HepG2 (cell line): ENCODE data around the gene ANKRD27. TPM values are rescaled to one million over a fixed set of nuclear protein-coding genes. Genes with fewer than 3 reads are reported as not detected.

Experiments
- BCL6 ChIP-seq: IDR thresholded peaks from 2 replicates; pipeline ENCODE4 v1.6.1; 2016; ENCODE audit warnings: missing genetic modification reagents, missing compliant biosample characterization
- CREM ChIP-seq, 2 experiments: sonication (generic) in 1 of 2; formaldehyde crosslinking in 1 of 2; IDR thresholded peaks; 2 replicates each; pipeline versions ENCODE4 v1.4.0 to v1.6.1; 2016 to 2020; ENCODE audit warnings: antibody characterized with exemption in 1 of 2, mild to moderate bottlenecking in 1 of 2, missing genetic modification reagents in 1 of 2
- EZH2 ChIP-seq: conservative IDR thresholded peaks from 2 replicates; pipeline ENCODE4 v1.6.1; 2012; ENCODE audit warnings: mild to moderate bottlenecking, low read depth, low read length, moderate library complexity
- FOXO1 ChIP-seq: sonication (generic); formaldehyde crosslinking; IDR thresholded peaks from 2 replicates; pipeline ENCODE4 v1.4.0; 2020; ENCODE audit warnings: missing genetic modification reagents
- HCFC1 ChIP-seq: fragments of 150-350 bp; IDR thresholded peaks from 2 replicates; pipeline ENCODE4 v1.6.1; 2014; ENCODE audit warnings: low read depth, low read length
- IRX3 ChIP-seq: sonication (generic); formaldehyde crosslinking; IDR thresholded peaks from 2 replicates; pipeline ENCODE4 v1.8.1; 2023; ENCODE audit warnings: mild to moderate bottlenecking, low read depth, missing genetic modification reagents, borderline replicate concordance
- RAD51 ChIP-seq: fragments of 450-650 bp; IDR thresholded peaks from 2 replicates; pipeline ENCODE4 v1.6.1; 2016; ENCODE audit warnings: borderline replicate concordance
- ZNF333 ChIP-seq: sonication (generic); formaldehyde crosslinking; IDR thresholded peaks from 2 replicates; pipeline ENCODE4 v1.4.0; 2020; ENCODE audit warnings: mild to moderate bottlenecking, missing genetic modification reagents, borderline replicate concordance
- ZNF44 ChIP-seq: sonication (generic); formaldehyde crosslinking; IDR thresholded peaks from 2 replicates; pipeline ENCODE4 v1.5.1; 2020; ENCODE audit warnings: mild to moderate bottlenecking, missing genetic modification reagents
- ZNF878 ChIP-seq: sonication (generic); formaldehyde crosslinking; IDR thresholded peaks from 2 replicates; pipeline ENCODE4 v1.8.1; 2023; ENCODE audit warnings: mild to moderate bottlenecking, missing genetic modification reagents, moderate library complexity
- ZNF879 ChIP-seq: sonication (generic); formaldehyde crosslinking; IDR thresholded peaks from 2 replicates; pipeline ENCODE4 v1.8.1; 2023; ENCODE audit warnings: missing genetic modification reagents
- polyA plus RNA-seq, 8 experiments: library from polyadenylated mRNA; depleted of rRNA in 3 of 8; stranded (reverse) in 7 of 8; unstranded in 1 of 8; fragments of >200 nt; fragmentation: Illumina TruSeq in 4 of 8; extraction: Trizol in 4 of 8; gene quantifications; 2 replicates each; pipeline versions ENCODE4 v1.2.1 to v1.2.3, GENCODE V29; 2011 to 2016; ENCODE audit warnings: low read depth in 4 of 8, missing spikeins in 1 of 8, mixed read lengths in 1 of 8; ENCODE audit not compliant: insufficient read depth in 1 of 8
- total RNA-seq, 5 experiments: library from RNA; depleted of rRNA; stranded (reverse); fragments of >200 nt; fragmentation: Illumina TruSeq; extraction: Trizol; gene quantifications; 2 replicates each; pipeline ENCODE4 v1.2.3, GENCODE V29; 2016; ENCODE audit warnings: low read depth in 1 of 5
- TF ChIP-seq, protein P1 (sequence below): IDR thresholded peaks from 2 replicates; pipeline ENCODE4 v1.6.1; 2018; ENCODE audit warnings: missing genetic modification reagents
- TF ChIP-seq, protein P2 (sequence below): IDR thresholded peaks from 2 replicates; pipeline ENCODE4 v1.6.1; 2016; ENCODE audit warnings: missing biosample characterization, missing genetic modification reagents, low read depth
- TF ChIP-seq, protein P3 (sequence below), 2 experiments: fragments of 450-650 bp in 1 of 2; sonication (generic) in 1 of 2; formaldehyde crosslinking in 1 of 2; IDR thresholded peaks; 2 replicates each; pipeline versions ENCODE4 v1.6.1 to v1.8.0; 2016 to 2022; ENCODE audit warnings: antibody characterized with exemption in 1 of 2, mild to moderate bottlenecking in 1 of 2, missing genetic modification reagents in 1 of 2
- TF ChIP-seq, protein P4 (sequence below): sonication (generic); formaldehyde crosslinking; IDR thresholded peaks from 2 replicates; pipeline ENCODE4 v1.8.0; 2022; ENCODE audit warnings: low read depth, missing genetic modification reagents

ANKRD27 gene
- total and polyA plus RNA-seq, 2 of the 13 experiments (the other 11 are each of a cell fraction or from before 2014, with no cell fraction given) = 22.2 to 23.7 TPM

DNA sequence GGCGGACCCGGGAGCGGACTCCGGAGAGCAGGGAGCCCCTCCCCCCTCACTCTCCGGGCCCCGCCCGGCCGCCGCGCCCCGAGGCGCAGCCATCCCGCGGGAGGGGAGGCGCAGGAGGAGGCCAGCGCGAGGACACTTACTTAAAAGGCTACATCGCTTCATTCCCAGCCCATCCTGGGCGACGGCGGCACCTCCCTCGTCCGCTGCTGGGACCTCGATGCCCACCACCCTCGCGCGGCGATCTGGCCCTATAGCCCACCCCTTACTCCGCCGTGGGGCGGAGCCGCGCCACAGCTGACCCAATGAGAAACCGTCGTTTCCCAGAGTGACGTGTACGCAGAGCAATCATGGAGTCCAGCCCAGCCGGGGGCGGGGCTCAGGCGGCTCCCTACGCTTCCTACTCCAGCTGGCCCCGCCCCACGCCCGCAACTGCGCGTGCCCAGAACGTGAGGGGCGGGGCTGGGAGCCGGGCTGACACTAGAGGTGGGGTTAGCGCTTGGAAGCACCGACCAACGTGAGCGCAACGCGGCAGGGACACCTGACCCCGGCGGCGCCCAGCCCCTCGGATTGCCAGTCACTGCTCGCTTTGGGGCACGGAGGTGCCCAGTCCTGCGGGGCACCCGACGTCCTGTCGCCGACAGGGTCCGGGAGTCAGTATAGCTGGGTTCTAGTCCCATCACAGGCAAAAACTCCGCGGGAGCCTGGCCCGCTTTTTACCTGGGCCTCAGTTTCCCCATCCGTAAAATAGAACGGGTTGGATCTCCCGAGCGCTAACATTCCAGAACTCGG is at the start of gene ANKRD27 (continued):
- TF ChIP-seq, protein P1, sequence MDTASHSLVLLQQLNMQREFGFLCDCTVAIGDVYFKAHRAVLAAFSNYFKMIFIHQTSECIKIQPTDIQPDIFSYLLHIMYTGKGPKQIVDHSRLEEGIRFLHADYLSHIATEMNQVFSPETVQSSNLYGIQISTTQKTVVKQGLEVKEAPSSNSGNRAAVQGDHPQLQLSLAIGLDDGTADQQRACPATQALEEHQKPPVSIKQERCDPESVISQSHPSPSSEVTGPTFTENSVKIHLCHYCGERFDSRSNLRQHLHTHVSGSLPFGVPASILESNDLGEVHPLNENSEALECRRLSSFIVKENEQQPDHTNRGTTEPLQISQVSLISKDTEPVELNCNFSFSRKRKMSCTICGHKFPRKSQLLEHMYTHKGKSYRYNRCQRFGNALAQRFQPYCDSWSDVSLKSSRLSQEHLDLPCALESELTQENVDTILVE (CRISPR knock-in tag) = no peak
- TF ChIP-seq ZNF44 (CRISPR knock-in tag) (no peak), FOXO1 (no peak), IRX3 (CRISPR knock-in tag) (0 out of 2 replicates have a peak, but pooled peaks have one; percentile 2), ZNF878 (CRISPR knock-in tag) (no peak), HCFC1 (no peak), EZH2 (no peak), ZNF879 (CRISPR knock-in tag) (no peak), CREM (IDR thresholded peaks at IDR 0.05) (0 out of 2 replicates have a peak, but pooled peaks have one; percentile 21), CREM (CRISPR knock-in tag; IDR thresholded peaks at IDR 0.05) (no peak), BCL6 (CRISPR knock-in tag) (0 out of 2 replicates have a peak, but pooled peaks have one; percentile 6), ZNF333 (CRISPR knock-in tag) (peak; percentile 0; the same call in 1 of the 2 replicates), RAD51 (no peak; the same call in 1 of the 2 replicates)
- TF ChIP-seq, protein P2, sequence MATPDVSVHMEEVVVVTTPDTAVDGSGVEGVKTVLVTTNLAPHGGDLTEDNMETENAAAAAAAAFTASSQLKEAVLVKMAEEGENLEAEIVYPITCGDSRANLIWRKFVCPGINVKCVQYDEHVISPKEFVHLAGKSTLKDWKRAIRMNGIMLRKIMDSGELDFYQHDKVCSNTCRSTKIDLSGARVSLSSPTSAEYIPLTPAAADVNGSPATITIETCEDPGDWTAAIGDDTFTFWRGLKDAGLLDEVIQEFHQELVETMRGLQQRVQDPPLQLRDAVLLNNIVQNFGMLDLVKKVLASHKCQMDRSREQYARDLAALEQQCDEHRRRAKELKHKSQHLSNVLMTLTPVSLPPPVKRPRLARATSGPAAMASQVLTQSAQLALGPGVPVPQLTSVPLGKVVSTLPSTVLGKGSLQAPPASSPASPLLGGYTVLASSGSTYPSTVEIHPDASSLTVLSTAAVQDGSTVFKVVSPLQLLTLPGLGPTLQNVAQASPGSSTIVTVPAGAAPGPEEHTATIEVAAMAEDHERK (CRISPR knock-in tag) = no peak
- TF ChIP-seq, protein P3, sequence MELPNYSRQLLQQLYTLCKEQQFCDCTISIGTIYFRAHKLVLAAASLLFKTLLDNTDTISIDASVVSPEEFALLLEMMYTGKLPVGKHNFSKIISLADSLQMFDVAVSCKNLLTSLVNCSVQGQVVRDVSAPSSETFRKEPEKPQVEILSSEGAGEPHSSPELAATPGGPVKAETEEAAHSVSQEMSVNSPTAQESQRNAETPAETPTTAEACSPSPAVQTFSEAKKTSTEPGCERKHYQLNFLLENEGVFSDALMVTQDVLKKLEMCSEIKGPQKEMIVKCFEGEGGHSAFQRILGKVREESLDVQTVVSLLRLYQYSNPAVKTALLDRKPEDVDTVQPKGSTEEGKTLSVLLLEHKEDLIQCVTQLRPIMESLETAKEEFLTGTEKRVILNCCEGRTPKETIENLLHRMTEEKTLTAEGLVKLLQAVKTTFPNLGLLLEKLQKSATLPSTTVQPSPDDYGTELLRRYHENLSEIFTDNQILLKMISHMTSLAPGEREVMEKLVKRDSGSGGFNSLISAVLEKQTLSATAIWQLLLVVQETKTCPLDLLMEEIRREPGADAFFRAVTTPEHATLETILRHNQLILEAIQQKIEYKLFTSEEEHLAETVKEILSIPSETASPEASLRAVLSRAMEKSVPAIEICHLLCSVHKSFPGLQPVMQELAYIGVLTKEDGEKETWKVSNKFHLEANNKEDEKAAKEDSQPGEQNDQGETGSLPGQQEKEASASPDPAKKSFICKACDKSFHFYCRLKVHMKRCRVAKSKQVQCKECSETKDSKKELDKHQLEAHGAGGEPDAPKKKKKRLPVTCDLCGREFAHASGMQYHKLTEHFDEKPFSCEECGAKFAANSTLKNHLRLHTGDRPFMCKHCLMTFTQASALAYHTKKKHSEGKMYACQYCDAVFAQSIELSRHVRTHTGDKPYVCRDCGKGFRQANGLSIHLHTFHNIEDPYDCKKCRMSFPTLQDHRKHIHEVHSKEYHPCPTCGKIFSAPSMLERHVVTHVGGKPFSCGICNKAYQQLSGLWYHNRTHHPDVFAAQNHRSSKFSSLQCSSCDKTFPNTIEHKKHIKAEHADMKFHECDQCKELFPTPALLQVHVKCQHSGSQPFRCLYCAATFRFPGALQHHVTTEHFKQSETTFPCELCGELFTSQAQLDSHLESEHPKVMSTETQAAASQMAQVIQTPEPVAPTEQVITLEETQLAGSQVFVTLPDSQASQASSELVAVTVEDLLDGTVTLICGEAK (IDR thresholded peaks at IDR 0.05) = no peak
- TF ChIP-seq, protein P3 (CRISPR knock-in tag; IDR thresholded peaks at IDR 0.05) = no peak
- TF ChIP-seq, protein P4, sequence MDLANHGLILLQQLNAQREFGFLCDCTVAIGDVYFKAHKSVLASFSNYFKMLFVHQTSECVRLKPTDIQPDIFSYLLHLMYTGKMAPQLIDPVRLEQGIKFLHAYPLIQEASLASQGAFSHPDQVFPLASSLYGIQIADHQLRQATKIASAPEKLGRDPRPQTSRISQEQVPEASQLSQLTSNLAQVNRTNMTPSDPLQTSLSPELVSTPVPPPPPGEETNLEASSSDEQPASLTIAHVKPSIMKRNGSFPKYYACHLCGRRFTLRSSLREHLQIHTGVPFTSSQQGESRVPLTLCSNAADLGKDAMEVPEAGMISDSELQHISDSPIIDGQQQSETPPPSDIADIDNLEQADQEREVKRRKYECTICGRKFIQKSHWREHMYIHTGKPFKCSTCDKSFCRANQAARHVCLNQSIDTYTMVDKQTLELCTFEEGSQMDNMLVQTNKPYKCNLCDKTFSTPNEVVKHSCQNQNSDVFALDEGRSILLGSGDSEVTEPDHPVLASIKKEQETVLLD (CRISPR knock-in tag) = no peak
